ENCODE data around the gene PPM1H.
A peak's percentile ranks its signal among the peaks of the same experiment; 100 is the strongest.
"Not testable (repeated sequence)": the region's sequence is repeated elsewhere in the genome, so short reads cannot be mapped to it uniquely, and the experiment has no call there.

Gene PPM1H

GRCh38 chr12:62827855-62828254 is 107.1 kb downstream of the PPM1H start:
- DNase-seq, result no peak

- no peak for DNase-seq
These were observed 107.9 kb downstream of the PPM1H start for GRCh38 chr12:62827042-62827441.

GRCh38 chr12:62817556-62818271 is 117.2 kb downstream of the PPM1H start:
- no peak for DNase-seq

- DNase-seq, result no peak
These were observed 120.7 kb downstream of the PPM1H start for GRCh38 chr12:62814243-62814642.

GRCh38 chr12:62813031-62813829 is 121.7 kb downstream of the PPM1H start:
- peak; percentile 39 for DNase-seq

GRCh38 chr12:62811481-62811880 is 123.5 kb downstream of the PPM1H start:
- DNase-seq, result not testable (repeated sequence)

GRCh38 chr12:62808166-62808879 is 126.6 kb downstream of the PPM1H start:
- no peak for DNase-seq

GRCh38 chr12:62806893-62807292 is 128.1 kb downstream of the PPM1H start:
- DNase-seq, result no peak

GRCh38 chr12:62806244-62806836 is 128.6 kb downstream of the PPM1H start:
- no peak for DNase-seq

- DNase-seq, result no peak
These were observed 129.4 kb downstream of the PPM1H start for GRCh38 chr12:62805517-62805916.

GRCh38 chr12:62803756-62804155 is 131.2 kb downstream of the PPM1H start:
- no peak for DNase-seq

GRCh38 chr12:62802984-62803383 is 132.0 kb downstream of the PPM1H start:
- no peak for DNase-seq

- DNase-seq, result no peak
These were observed 132.6 kb downstream of the PPM1H start for GRCh38 chr12:62802321-62802720.

GRCh38 chr12:62801796-62802195 is 133.2 kb downstream of the PPM1H start:
- DNase-seq, result no peak

- DNase-seq, result no peak
These were observed 134.1 kb downstream of the PPM1H start for GRCh38 chr12:62800707-62801400.

- DNase-seq, result no peak
These were observed 135.1 kb downstream of the PPM1H start for GRCh38 chr12:62799766-62800406.

- peak; percentile 64 for DNase-seq
These were observed 135.7 kb downstream of the PPM1H start for GRCh38 chr12:62799126-62799736.

GRCh38 chr12:62794218-62794583 is 140.7 kb downstream of the PPM1H start:
- DNase-seq, result no peak

GRCh38 chr12:62793256-62794217 is 141.4 kb downstream of the PPM1H start:
- DNase-seq, result peak; percentile 82

- DNase-seq, result no peak
These were observed 142.6 kb downstream of the PPM1H start for GRCh38 chr12:62792236-62792870.
